Endothelial cell of umbilical vein (primary cell): Measurements from ENCODE around the gene TTLL10. TPM values are rescaled to one million over a fixed set of nuclear protein-coding genes. Genes with fewer than 3 reads are reported as not detected.

ENCODE experiments used
- BruUV-seq: library from RNA; stranded (reverse); fragments of 400-500 nt; replicated peaks from 2 replicates; lab custom pipeline; 2021; lab: Mats Ljungman, UMichigan
- CTCF ChIA-PET: fragments of 300-600, 350-600 bp; sonication (Branson Sonifier 250); formaldehyde crosslinking; loops from one replicate; lab custom pipeline; 2021; ENCODE audit warnings: antibody characterized with exemption, inconsistent platforms; lab: Charles Lee
- POLR2A ChIA-PET: fragments of 300-600, 350-600 bp; sonication (Branson Sonifier 250); formaldehyde crosslinking; loops from one replicate; lab custom pipeline; 2021; ENCODE audit warnings: antibody characterized with exemption, inconsistent platforms; lab: Charles Lee
- DNase-seq: peaks from one replicate; pipeline ENCODE4 v3.0.0-alpha.2; 2011; ENCODE audit warnings: low read depth, low spot score
- FAIRE-seq: peaks from 2 replicates; lab custom pipeline; 2011; peaks lifted over from hg19 to GRCh38; lab: Jason Lieb, UNC
- H2AFZ ChIP-seq: 2 replicates; pipeline ENCODE4 v1.6.0; 2012; ENCODE audit warnings: low read depth, low read length, control low read depth, inconsistent platforms
- H3K27ac ChIP-seq: 2 replicates; pipeline ENCODE4 v1.5.1; 2011; ENCODE audit warnings: low read depth, mild to moderate bottlenecking, control low read depth, low read length, moderate library complexity; ENCODE audit not compliant: insufficient read depth
- H3K27me3 ChIP-seq, 2 experiments: 2 replicates each; pipeline versions ENCODE4 v1.6.0 to v1.6.1; 2011; ENCODE audit warnings: low read length in 2 of 2, mixed read lengths in 1 of 2; ENCODE audit not compliant: control insufficient read depth in 2 of 2, insufficient read depth in 2 of 2
- H3K36me3 ChIP-seq, 2 experiments: 2 replicates in 1 of 2; 3 replicates in 1 of 2; pipeline ENCODE4 v1.5.1; 2011; ENCODE audit warnings: low read length in 2 of 2, mild to moderate bottlenecking in 1 of 2, moderate library complexity in 1 of 2; ENCODE audit not compliant: control insufficient read depth in 2 of 2, insufficient read depth in 2 of 2; ENCODE audit errors: extremely low read depth in 1 of 2
- H3K4me1 ChIP-seq: 3 replicates; pipeline ENCODE4 v1.5.1; 2011; ENCODE audit warnings: mild to moderate bottlenecking, low read length; ENCODE audit not compliant: control insufficient read depth, insufficient read depth; ENCODE audit errors: extremely low read depth
- H3K4me2 ChIP-seq: 2 replicates; pipeline ENCODE4 v1.6.1; 2011; ENCODE audit warnings: low read length, control low read depth, mixed read lengths; ENCODE audit not compliant: insufficient read depth
- H3K4me3 ChIP-seq, 3 experiments: fragments of 200-600 bp in 1 of 3; sonication (generic), shearing (Covaris generic) in 1 of 3; replicated peaks in 1 of 3; 2 replicates each; pipeline ENCODE4 v1.5.1; 2011 to 2016; ENCODE audit warnings: control low read depth in 3 of 3, low read length in 3 of 3, mild to moderate bottlenecking in 2 of 3, inconsistent platforms in 1 of 3, low read depth in 1 of 3, moderate library complexity in 1 of 3; ENCODE audit not compliant: insufficient read depth in 1 of 3
- H3K79me2 ChIP-seq: 2 replicates; pipeline ENCODE4 v1.6.0; 2012; ENCODE audit warnings: low read length, inconsistent platforms; ENCODE audit not compliant: control insufficient read depth, insufficient read depth
- H3K9ac ChIP-seq: replicated peaks from 2 replicates; pipeline ENCODE3; 2011; ENCODE audit warnings: low read length, control low read depth; ENCODE audit not compliant: insufficient read depth; ENCODE audit errors: extremely low read depth
- H3K9me1 ChIP-seq: replicated peaks from 3 replicates; pipeline ENCODE4 v1.6.0; 2011; ENCODE audit warnings: mild to moderate bottlenecking, low read length; ENCODE audit not compliant: control insufficient read depth, insufficient read depth; ENCODE audit errors: extremely low read depth
- H3K9me3 ChIP-seq: replicated peaks from 2 replicates; pipeline ENCODE4 v1.5.1; 2012; ENCODE audit warnings: low read length, inconsistent platforms; ENCODE audit not compliant: control insufficient read depth, insufficient read depth
- H4K20me1 ChIP-seq: replicated peaks from 2 replicates; pipeline ENCODE3; 2011; ENCODE audit warnings: mild to moderate bottlenecking, low read length; ENCODE audit not compliant: control insufficient read depth, insufficient read depth; ENCODE audit errors: extremely low read depth
- EZH2 ChIP-seq: IDR thresholded peaks from 2 replicates; pipeline ENCODE4 v1.6.1; 2012; ENCODE audit warnings: borderline replicate concordance, low read depth, mild to moderate bottlenecking, moderate library complexity, low read length, inconsistent platforms; ENCODE audit not compliant: severe bottlenecking
- FOS ChIP-seq: IDR thresholded peaks from 2 replicates; pipeline ENCODE4 v1.6.1; 2011; ENCODE audit warnings: mild to moderate bottlenecking, low read length, moderate library complexity, borderline replicate concordance; ENCODE audit not compliant: insufficient read depth
- GATA2 ChIP-seq: IDR thresholded peaks from 2 replicates; pipeline ENCODE4 v1.7.0; 2011; ENCODE audit warnings: low read depth, mild to moderate bottlenecking, moderate library complexity, mixed read lengths, low read length; ENCODE audit not compliant: insufficient read length, insufficient read depth
- JUN ChIP-seq: IDR thresholded peaks from 2 replicates; pipeline ENCODE4 v1.6.1; 2011; ENCODE audit warnings: borderline replicate concordance, low read depth; ENCODE audit not compliant: insufficient read length, insufficient read depth
- MYC ChIP-seq: IDR thresholded peaks from one replicate; pipeline ENCODE4 v1.6.1; 2011; ENCODE audit warnings: mild to moderate bottlenecking, low read depth, low read length
- POLR2A ChIP-seq: IDR thresholded peaks from 2 replicates; pipeline ENCODE4 v1.6.1; 2012; ENCODE audit warnings: low read depth, mild to moderate bottlenecking, control low read depth, low read length
- POLR2AphosphoS5 ChIP-seq: IDR thresholded peaks from 2 replicates; pipeline ENCODE4 v1.6.1; 2012; ENCODE audit warnings: low read depth, mild to moderate bottlenecking, control low read depth, low read length, moderate library complexity; ENCODE audit not compliant: insufficient read depth
- dilution Hi-C: fragments of 300-500 bp; cut with MboI; formaldehyde crosslinking; loops from one replicate; pipeline ENCODE4 v1.15.0; 2019; ENCODE audit warnings: low sequenced_read_pairs; ENCODE audit not compliant: extremely low pct_ligation_motif_present
- intact Hi-C: fragments of 100-400 bp; cut with micrococcal nuclease; formaldehyde crosslinking; loops from one replicate; pipeline ENCODE4 v1.10.0; 2022
- polyA plus RNA-seq, 4 experiments: library from polyadenylated mRNA; depleted of rRNA in 3 of 4; stranded (reverse) in 3 of 4; unstranded in 1 of 4; fragments of >200 nt; gene quantifications; 2 replicates each; pipeline versions ENCODE4 v1.2.1 to v1.2.3, GENCODE V29; 2011 to 2012; ENCODE audit warnings: missing spikeins in 1 of 4
- total RNA-seq: library from RNA; stranded (reverse); gene quantifications from 2 replicates; pipeline ENCODE4 v1.2.3, GENCODE V29; 2021
- TF ChIP-seq, protein P1 (sequence below), 2 donors: IDR thresholded peaks; 1 replicate in 1 of 2; 2 replicates in 1 of 2; pipeline ENCODE4 v1.5.1; 2011; ENCODE audit warnings: low read length in 2 of 2, mild to moderate bottlenecking in 2 of 2, moderate library complexity in 2 of 2, control low read depth in 1 of 2, inconsistent platforms in 1 of 2, low read depth in 1 of 2; ENCODE audit not compliant: insufficient read depth in 1 of 2; ENCODE audit errors: extremely low read depth in 1 of 2
- TF ChIP-seq, protein P2 (sequence below): IDR thresholded peaks from 2 replicates; pipeline ENCODE4 v1.6.1; 2011; ENCODE audit not compliant: insufficient read depth, insufficient read length

The TTLL10 gene
- total and polyA plus RNA-seq, 2 donors (not counting 3 experiments of a cell fraction or from before 2014, with no cell fraction given) = not detected

GRCh38 chr1:1228187-1228586, 54.5 kb downstream of the TTLL10 start:
- no peak for FAIRE-seq
- Histone ChIP-seq H3K9ac (no peak overlapping the region), H3K4me3 (no peak overlapping the region), H2AFZ (no peak overlapping the region), H3K36me3 (peaks cover 6 to 29% of the 10 kb centered on the region in 2 experiments), H4K20me1 (no peaks in the 10 kb centered on the region), H3K27me3 (no peaks in the 10 kb centered on the region), H3K9me3 (no peaks in the 10 kb centered on the region), H3K79me2 (peaks cover 64% of the 10 kb centered on the region), H3K4me1 (peaks cover 6% of the 10 kb centered on the region), H3K9me1 (no peaks in the 10 kb centered on the region), H3K4me2 (no peak overlapping the region), H3K27ac (no peak overlapping the region)
- intact Hi-C loops = no loop called here
- dilution Hi-C loops = no loop called here
- ChIA-PET POLR2A (no interaction called here), CTCF (no interaction called here)
- no TSS peak for BruUV-seq
- no peak for DNase-seq
- TF ChIP-seq EZH2 (no peak), JUN (no peak), MYC (no peak), POLR2AphosphoS5 (no peak), FOS (no peak), GATA2 (no peak), POLR2A (no peak)
- TF ChIP-seq, protein P1, sequence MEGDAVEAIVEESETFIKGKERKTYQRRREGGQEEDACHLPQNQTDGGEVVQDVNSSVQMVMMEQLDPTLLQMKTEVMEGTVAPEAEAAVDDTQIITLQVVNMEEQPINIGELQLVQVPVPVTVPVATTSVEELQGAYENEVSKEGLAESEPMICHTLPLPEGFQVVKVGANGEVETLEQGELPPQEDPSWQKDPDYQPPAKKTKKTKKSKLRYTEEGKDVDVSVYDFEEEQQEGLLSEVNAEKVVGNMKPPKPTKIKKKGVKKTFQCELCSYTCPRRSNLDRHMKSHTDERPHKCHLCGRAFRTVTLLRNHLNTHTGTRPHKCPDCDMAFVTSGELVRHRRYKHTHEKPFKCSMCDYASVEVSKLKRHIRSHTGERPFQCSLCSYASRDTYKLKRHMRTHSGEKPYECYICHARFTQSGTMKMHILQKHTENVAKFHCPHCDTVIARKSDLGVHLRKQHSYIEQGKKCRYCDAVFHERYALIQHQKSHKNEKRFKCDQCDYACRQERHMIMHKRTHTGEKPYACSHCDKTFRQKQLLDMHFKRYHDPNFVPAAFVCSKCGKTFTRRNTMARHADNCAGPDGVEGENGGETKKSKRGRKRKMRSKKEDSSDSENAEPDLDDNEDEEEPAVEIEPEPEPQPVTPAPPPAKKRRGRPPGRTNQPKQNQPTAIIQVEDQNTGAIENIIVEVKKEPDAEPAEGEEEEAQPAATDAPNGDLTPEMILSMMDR (IDR thresholded peaks at IDR 0.05; ENCODE audit: extremely low read depth in 1 of 2, insufficient read depth in 1 of 2, low read depth in 1 of 2, low read length in 2 of 2) = no peak
- TF ChIP-seq, protein P2, sequence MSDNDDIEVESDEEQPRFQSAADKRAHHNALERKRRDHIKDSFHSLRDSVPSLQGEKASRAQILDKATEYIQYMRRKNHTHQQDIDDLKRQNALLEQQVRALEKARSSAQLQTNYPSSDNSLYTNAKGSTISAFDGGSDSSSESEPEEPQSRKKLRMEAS = no peak
